GM23338 (cell line): ENCODE measurements around the gene ROCK1.

Experiments used
- EZH2phosphoT487 ChIP-seq: fragments of 200-600 bp; sonication (generic); IDR thresholded peaks from one replicate; pipeline ENCODE4 v1.8.1; 2018; ENCODE audit warnings: antibody characterized with exemption; ENCODE audit not compliant: unreplicated experiment
- JUNB ChIP-seq: IDR thresholded peaks from one replicate; pipeline ENCODE4 v1.6.1; 2016; ENCODE audit warnings: antibody characterized with exemption; ENCODE audit not compliant: unreplicated experiment
- TF ChIP-seq, protein P1 (sequence below), 2 experiments: fragments of 200-600 bp in 1 of 2; sonication (generic) in 1 of 2; conservative IDR thresholded peaks; 2 replicates each; pipeline versions ENCODE4 v1.5.1 to v1.6.1; 2016 to 2017; ENCODE audit warnings: antibody characterized with exemption in 2 of 2, low read depth in 2 of 2, mild to moderate bottlenecking in 2 of 2, moderate library complexity in 1 of 2

DNA sequence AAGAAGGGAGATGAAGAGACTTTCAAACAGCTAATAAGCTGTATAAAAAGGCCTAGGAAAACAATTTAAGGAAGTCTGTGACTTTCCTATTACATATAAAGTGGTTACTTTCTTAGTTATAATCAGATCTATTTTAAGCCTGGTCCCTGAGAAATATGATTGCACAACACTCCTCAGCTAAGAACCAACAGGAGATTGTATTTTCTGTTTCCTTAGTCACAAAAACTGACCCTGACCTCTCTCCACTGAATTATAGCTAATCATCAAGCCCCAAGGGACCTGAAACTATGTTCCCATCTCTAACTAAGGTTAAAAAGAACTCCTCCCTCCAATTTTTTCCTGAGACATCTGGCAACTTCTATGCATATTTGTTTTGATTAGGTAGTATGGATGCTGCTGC lies 106.9 kb downstream of the ROCK1 start:
- TF ChIP-seq JUNB (no peak), EZH2phosphoT487 (no peak)
- TF ChIP-seq, protein P1, sequence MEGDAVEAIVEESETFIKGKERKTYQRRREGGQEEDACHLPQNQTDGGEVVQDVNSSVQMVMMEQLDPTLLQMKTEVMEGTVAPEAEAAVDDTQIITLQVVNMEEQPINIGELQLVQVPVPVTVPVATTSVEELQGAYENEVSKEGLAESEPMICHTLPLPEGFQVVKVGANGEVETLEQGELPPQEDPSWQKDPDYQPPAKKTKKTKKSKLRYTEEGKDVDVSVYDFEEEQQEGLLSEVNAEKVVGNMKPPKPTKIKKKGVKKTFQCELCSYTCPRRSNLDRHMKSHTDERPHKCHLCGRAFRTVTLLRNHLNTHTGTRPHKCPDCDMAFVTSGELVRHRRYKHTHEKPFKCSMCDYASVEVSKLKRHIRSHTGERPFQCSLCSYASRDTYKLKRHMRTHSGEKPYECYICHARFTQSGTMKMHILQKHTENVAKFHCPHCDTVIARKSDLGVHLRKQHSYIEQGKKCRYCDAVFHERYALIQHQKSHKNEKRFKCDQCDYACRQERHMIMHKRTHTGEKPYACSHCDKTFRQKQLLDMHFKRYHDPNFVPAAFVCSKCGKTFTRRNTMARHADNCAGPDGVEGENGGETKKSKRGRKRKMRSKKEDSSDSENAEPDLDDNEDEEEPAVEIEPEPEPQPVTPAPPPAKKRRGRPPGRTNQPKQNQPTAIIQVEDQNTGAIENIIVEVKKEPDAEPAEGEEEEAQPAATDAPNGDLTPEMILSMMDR (conservative IDR thresholded peaks at IDR 0.05; ENCODE audit: low read depth in 2 of 2), result no peak
